NCI-H2029 treated with DMSO at 0.1 percent for 48 hours (cell line): ENCODE results near the gene BASP1.

Experiments
- DNase-seq: peaks from one replicate; lab custom pipeline; 2025; lab: John Stamatoyannopoulos, UW

The BASP1 gene, protein sequence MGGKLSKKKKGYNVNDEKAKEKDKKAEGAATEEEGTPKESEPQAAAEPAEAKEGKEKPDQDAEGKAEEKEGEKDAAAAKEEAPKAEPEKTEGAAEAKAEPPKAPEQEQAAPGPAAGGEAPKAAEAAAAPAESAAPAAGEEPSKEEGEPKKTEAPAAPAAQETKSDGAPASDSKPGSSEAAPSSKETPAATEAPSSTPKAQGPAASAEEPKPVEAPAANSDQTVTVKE

DNA sequence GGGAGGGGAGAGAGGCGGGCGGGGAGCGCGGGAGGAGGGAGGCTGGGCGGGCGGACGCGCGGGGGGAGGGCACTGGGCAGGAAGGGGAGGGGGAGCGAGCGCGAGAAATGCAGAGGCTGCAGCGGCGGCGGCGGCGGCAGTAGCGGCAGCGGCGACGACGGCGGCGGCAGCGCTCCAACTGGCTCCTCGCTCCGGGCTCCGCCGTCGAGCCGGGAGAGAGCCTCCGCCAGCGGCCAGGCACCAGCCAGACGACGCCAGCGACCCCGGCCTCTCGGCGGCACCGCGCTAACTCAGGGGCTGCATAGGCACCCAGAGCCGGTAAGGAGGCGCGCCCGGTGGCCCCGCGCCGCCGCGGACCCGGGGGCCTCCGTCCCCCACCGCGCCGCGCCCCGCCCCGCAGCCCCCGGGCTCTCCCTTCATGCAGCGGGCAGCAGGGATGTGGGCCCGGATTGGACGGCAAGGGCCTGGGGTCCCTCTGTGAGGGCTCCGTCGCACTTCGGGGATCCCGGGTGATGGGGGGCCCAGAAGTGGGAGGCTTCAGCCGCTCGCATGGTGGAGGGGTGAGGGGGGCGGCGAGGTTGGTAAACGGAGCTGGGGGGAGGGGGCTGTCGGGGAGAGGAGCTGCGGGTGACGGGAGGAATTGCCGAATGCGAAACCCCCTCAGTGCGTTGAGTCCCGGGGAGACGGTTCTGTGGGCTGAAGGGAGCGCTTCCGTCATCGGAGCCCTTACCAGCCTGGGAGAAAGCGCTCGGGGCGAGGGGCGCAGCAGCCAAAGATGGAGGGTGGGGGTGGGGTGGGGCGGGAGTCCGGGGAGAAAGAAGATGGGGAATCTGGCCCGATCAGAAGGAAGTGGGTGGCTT, at the start of gene BASP1:
BASP1 (plus strand) TSS at position 139 of the 860 bp plus-strand sequence. CDS start 57,586 bp downstream, outside the sequence.
- no peak for DNase-seq

- no peak for DNase-seq
Observed at GRCh38 chr5:17169507-17169906, 47.9 kb upstream of the BASP1 start.

GRCh38 chr5:17172791-17173190, 44.6 kb upstream of the BASP1 start:
- DNase-seq: no peak

DNA sequence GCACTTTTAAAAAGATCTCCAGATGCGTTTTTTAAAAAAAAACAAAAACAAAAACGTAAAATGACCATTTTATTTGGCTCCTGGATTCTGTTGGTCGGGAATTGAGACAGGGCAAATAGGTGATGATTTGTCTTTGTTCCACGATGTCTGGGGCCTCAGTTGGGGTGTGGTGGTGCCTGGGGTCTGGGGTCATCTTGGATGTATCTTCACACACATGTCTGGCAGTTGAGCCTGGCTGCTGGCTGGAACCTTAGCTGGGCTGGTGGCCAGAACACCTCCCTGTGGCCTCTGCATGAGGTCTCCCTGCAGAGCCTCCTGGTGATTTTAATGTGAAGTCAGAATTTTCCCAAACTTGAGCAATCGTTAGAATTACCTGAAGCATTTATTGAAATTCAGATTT, 42.5 kb upstream of the BASP1 start:
- DNase-seq: no peak

DNA sequence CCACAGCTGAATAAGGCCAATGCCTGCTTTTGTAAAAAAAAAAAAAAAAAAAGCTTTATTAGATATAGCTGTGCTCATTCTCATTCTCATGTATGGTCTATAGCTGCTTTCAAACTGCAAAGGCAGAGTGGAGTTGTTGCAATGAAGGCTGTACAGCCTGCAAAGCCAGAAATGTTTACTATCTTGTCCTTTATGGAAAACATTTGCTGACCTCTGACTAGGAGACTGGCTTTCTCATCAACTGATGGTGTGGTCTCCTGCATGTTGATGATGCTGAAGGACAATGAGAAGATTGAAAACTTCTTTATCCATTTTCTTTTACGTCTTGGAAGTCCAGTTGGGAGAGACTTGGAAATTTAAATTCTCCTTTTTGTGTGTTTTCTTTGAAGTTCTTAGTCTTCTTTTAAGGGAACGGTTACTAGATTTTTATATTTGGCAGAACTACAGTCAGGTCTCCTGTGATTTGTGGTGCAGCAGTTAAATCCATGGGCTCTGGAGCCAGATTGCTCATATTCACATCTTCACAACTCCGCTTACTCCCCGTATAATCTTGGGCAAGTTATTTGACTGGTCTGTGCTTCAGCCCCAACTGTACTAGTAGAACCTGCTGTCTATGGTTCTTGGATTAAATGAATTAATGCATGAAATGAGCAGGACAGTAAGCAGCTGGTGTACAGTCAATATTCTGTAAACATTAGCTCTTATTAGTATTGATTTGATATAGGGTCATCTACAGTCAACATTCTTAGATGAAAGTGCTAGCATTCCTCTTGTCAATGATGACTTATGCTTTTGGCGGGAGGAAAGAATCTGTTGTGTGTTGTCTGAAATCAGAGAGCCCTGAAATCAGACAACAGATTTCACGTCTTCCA, 39.7 kb upstream of the BASP1 start:
- no peak for DNase-seq

- no peak for DNase-seq
Observed at GRCh38 chr5:17178373-17178675, 39.1 kb upstream of the BASP1 start.

DNA sequence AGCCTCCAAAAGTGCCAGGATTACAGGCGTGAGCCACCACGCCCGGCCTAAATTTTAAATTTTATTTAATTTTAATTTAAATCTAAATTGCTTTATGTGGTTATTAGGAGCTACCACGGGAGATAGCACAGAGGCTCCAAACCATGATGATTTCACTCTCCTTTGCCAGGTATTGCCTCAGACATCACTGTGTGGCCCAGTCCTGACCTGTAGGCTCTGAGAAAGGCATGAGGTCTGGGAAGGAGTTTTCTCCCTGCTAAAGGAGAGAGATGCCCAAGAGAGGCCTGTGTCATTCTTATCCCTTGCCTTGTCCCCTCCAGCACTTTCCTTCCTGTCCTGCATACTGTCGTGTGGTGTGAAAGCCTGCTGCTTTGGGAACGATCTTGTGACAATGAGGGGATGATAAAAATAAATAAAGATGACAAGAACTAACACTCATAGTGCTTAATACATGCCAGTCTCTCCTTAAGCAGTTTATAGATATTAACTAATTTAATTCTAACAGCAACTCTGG, 37.0 kb upstream of the BASP1 start:
- DNase-seq: no peak

DNA sequence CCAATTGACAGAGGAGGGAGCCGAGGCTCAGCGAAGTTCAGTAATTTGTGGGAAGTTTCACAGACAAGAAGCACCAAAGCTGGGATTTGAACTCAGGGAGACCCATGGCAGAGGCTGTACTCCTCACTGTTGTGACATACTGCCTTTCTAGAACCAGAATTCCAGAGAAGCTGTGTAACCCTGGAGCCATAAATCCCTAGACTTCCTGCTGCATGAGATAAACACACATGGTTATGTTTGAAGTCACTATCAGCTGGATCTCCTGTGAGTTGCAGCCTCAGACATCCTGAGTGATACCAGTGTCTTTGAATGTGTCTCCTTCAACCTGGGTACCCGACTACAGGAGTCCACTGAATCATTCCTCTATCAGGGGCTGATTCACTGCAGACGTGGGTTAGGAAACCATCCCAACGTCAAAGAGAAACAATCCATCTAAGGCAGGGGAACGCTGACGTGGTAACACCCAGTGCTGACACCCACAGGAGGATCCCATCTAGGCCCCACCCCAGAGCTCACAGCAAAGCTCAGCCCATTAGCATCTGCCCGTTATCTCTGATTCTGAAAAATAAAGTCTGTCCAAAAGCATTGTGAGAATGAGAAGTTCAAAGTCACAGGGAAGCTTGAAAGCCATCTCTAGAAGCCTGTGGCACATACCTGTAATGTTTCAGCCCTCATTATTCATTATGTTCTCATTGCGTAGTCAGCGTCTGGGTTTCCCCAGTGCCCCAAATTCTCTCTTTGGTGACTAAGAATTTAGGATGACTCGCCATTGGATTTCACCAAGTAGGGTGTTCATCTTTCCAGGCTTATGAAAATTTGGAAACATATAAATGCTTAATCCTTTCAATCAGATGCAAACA, 36.3 kb upstream of the BASP1 start:
- DNase-seq: no peak

- DNase-seq: no peak
Observed at GRCh38 chr5:17182494-17182893, 34.9 kb upstream of the BASP1 start.

DNA sequence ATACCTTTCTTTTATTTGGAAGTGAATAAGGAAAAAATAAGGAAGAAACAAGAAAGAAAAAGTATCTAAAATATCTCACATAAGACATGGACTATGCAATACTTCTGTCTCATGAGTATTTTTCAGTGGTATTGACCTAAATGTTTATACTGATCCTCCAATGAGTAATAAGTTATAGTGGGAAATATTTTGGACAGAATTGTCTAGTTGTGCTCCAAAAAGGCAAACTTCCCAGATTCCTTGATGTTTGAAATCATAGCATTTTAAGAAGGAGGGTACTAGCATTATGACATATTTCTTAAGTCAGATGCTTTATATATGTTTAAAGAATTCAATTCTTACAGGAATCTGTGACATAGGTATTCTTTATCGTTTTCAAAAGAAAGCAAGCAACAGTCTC, 34.5 kb upstream of the BASP1 start:
- no peak for DNase-seq

- DNase-seq: no peak
Observed at GRCh38 chr5:17183831-17184230, 33.6 kb upstream of the BASP1 start.

DNA sequence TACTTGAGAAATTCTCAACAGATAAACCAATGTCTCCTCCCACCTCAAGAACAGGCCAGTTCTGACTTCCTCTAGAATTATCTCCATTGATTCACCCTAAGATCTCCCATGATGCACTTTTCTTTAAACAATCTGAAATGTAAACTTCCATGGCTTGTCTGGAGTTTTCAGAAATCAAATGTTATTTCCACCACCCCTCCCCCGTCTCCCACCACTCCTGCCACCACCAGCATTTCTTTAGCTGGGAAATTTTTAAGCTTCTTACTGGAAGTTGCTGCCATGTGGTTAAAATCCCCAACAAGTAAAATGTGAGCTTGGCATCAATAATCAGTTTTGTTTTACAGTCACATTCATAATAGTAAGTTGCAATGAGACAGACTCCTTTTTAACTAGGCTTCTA, 32.8 kb upstream of the BASP1 start:
- no peak for DNase-seq

GRCh38 chr5:17185349-17185748, 32.1 kb upstream of the BASP1 start:
- no peak for DNase-seq

DNA sequence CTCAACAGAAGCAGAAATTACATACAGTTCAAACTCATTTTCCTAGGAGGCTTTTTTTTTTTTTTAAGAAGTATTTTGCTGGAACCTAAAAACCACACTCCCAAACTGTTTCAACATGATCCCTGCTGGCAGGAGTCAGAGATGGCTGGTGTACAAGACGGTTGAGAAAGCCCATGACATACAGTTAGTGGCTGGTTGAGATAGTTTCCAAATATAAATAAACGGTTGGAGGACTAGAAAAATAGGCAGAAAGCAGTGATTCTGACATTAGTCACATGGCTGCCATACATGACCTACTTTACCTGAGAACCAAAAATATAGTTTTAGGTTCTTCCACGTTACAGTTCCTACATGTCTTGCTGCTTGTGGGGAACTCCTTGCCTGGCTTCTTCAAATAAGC, 31.7 kb upstream of the BASP1 start:
- DNase-seq: no peak

DNA sequence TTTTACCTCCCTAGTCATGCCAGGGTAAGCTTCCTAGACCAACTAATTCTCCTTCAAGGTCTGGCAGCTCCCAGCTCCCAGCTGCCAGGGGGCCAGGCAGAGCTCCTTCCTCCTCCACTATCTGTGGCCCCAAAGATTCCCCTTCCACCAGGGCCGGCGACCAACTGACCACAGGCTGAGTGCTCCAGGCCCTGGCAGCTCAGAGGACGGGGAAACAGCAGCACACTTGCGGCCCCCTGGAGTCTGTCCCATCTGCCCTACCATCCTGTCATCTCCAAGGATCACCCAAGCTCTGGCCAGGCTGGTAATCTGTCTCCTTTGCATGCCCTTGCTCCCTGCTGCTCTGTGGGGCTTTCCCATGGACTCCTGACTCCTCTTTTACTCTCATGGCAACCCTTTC, 31.2 kb upstream of the BASP1 start:
- no peak for DNase-seq

- DNase-seq: no peak
Observed at GRCh38 chr5:17187011-17187785, 30.2 kb upstream of the BASP1 start.

GRCh38 chr5:17187786-17188170, 29.7 kb upstream of the BASP1 start:
- no peak for DNase-seq

GRCh38 chr5:17189381-17190036, 27.9 kb upstream of the BASP1 start:
- peak; percentile 76 for DNase-seq

DNA sequence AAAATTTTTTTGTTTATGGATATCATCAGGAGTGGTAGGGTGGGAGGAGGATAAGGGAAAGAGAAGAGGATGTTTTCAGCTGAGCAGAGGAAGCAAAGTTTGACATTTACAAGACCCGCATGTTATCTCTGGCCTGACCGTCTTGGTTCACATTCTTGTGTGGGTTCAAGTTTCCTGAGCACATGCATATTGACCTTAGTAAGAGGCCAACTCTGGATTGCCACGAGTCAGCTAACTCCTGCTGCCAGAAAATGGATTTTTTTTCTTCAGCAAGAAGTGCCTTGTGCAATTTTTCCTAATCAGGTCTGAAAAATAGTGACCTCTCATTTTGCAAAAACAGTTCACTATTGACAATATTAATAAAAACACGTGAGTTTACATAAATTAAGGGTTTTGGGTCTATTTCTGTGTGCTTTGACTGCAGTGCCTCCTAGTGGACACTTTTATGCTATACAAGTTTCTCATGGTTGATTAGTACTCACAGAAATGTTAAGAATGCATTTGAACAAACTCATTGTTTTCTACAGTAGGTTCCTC, 27.1 kb upstream of the BASP1 start:
- peak; percentile 46 for DNase-seq

GRCh38 chr5:17190799-17191391, 26.5 kb upstream of the BASP1 start:
- no peak for DNase-seq
